HG03039 (cell line): ENCODE data around the gene PEA15.

Experiments used
- ATAC-seq: cut with Tn5 transposase; IDR thresholded peaks from one replicate; pipeline ENCODE4 v1.9.1; 2021; ENCODE audit warnings: mild to moderate bottlenecking, moderate library complexity; ENCODE audit not compliant: unreplicated experiment

PEA15 gene

GRCh38 chr1:160236806-160237205 is 31.6 kb downstream of the PEA15 start:
- no peak for ATAC-seq

GRCh38 chr1:160237558-160237957 is 32.4 kb downstream of the PEA15 start:
- no peak for ATAC-seq

GRCh38 chr1:160238408-160238807 is 33.2 kb downstream of the PEA15 start:
- ATAC-seq = no peak

GRCh38 chr1:160239582-160240299 is 34.6 kb downstream of the PEA15 start:
- ATAC-seq = no peak

GRCh38 chr1:160243767-160244166 is 38.6 kb downstream of the PEA15 start:
- ATAC-seq = no peak

- ATAC-seq = no peak
These were observed 39.0 kb downstream of the PEA15 start for GRCh38 chr1:160244209-160244608.

GRCh38 chr1:160245434-160245833 is 40.2 kb downstream of the PEA15 start:
- no peak for ATAC-seq

GRCh38 chr1:160247053-160247452 is 41.9 kb downstream of the PEA15 start:
- no peak for ATAC-seq

- ATAC-seq = no peak
These were observed 45.8 kb downstream of the PEA15 start for GRCh38 chr1:160251011-160251410.

- peak; percentile 68 for ATAC-seq
These were observed 46.7 kb downstream of the PEA15 start for GRCh38 chr1:160251687-160252526.

GRCh38 chr1:160255781-160256300 is 50.7 kb downstream of the PEA15 start:
- ATAC-seq = no peak

GRCh38 chr1:160256396-160257046 is 51.3 kb downstream of the PEA15 start:
- no peak for ATAC-seq

GRCh38 chr1:160257411-160258015 is 52.3 kb downstream of the PEA15 start:
- ATAC-seq = no peak

- no peak for ATAC-seq
These were observed 53.1 kb downstream of the PEA15 start for GRCh38 chr1:160258177-160258798.

- no peak for ATAC-seq
These were observed 55.5 kb downstream of the PEA15 start for GRCh38 chr1:160260406-160261382.

GRCh38 chr1:160261556-160261892 is 56.3 kb downstream of the PEA15 start:
- ATAC-seq = peak; percentile 26

- ATAC-seq = peak; percentile 84
These were observed 57.0 kb downstream of the PEA15 start, which contains the start of gene DCAF8 for GRCh38 chr1:160261893-160262794. Gene DCAF8 (minus strand): TSS chr1:160262549. CDS start chr1:160244008, 18,541 bp downstream.

- no peak for ATAC-seq
These were observed 59.7 kb downstream of the PEA15 start for GRCh38 chr1:160264795-160265307.
